ENCODE measurements around the gene LIX1L.

The LIX1L gene

DNA sequence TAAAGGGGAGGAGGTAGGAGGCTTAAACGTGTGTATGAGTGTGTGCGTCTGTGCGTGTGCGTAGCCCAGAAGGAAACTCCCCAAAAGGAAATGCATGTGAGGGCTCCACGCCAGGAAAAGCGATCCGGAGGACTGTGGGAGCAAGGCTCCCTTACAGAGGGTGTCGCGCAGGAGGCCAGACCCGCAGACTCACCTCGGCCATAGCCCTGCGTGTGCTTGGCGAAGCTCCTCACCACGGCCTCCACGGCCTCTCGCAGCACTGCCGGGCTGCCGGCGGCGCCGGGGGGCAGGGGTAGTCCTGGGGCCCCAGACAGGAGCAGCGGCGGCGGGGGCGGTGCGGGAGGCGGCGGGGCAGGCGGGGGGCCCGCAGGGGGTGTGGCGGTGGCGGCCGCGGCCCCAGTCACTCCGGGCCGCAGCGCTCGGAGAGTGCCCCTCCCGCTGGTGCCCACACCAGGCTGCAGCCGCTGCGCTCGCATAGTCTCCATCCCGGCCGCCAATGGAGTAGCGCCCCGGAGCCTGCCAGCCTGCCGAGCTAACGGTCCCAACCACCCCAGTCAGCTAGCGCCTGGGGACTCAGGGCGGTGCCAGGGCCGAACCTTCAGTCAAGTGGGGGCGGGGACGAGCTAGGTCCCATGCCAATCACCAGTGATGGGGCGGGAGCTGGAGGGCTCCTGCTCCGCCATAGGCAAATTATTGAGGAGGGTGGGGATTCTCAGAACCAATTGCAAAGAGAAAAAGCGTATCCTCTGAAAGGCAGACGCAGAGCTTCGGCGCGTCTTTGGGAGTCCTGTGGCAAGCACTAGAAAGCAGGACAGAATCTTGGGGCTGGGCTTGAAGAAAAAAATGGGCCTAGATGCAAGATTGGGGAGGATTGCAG lies at the start of gene LIX1L:
Gene LIX1L, minus strand, starts transcription at position 575 of the 877 bp plus-strand sequence. Its CDS starts 90 bp downstream, at position 485.
- Histone ChIP-seq H3K36me3 (ENCODE audit: control insufficient read depth, insufficient read depth, low read length, severe bottlenecking) (no peaks in the 10 kb centered on the region), H3K4me3 (ENCODE audit: low read length) (peak within 1 kb of the TSS; percentile 91), H3K27me3 (replicated peaks; ENCODE audit: control insufficient read depth, insufficient read depth, low read length) (no peaks in the 10 kb centered on the region), H3K4me1 (ENCODE audit: control insufficient read depth, insufficient read depth, low read length) (peaks cover 61% of the 10 kb centered on the region), H3K9ac (ENCODE audit: low read length) (peak within 1 kb of the TSS; percentile 91), H3K9me3 (ENCODE audit: control insufficient read depth, low read length) (no peaks in the 10 kb centered on the region)
- DNase-seq (ENCODE audit: low read depth), result peak; percentile 99

GRCh38 chr1:146001709-146002108 lies 43.9 kb upstream of the LIX1L start:
- Histone ChIP-seq H3K36me3 (ENCODE audit: control insufficient read depth, insufficient read depth, low read length, severe bottlenecking) (no peaks in the 10 kb centered on the region), H3K9me3 (ENCODE audit: control insufficient read depth, low read length) (no peaks in the 10 kb centered on the region), H3K27me3 (replicated peaks; ENCODE audit: control insufficient read depth, insufficient read depth, low read length) (no peaks in the 10 kb centered on the region), H3K4me3 (ENCODE audit: low read length) (peak overlapping the region; percentile 61), H3K4me1 (ENCODE audit: control insufficient read depth, insufficient read depth, low read length) (peaks cover 62% of the 10 kb centered on the region), H3K9ac (ENCODE audit: low read length) (peak overlapping the region; percentile 70)
- DNase-seq (ENCODE audit: low read depth), result no peak

GRCh38 chr1:145999321-146000024 lies 41.7 kb upstream of the LIX1L start:
- Histone ChIP-seq H3K4me1 (ENCODE audit: control insufficient read depth, insufficient read depth, low read length) (peaks cover 45% of the 10 kb centered on the region), H3K36me3 (ENCODE audit: control insufficient read depth, insufficient read depth, low read length, severe bottlenecking) (peaks cover 8% of the 10 kb centered on the region), H3K9me3 (ENCODE audit: control insufficient read depth, low read length) (no peaks in the 10 kb centered on the region), H3K9ac (ENCODE audit: low read length) (peak overlapping the region; percentile 78), H3K4me3 (ENCODE audit: low read length) (peak overlapping the region; percentile 60), H3K27me3 (replicated peaks; ENCODE audit: control insufficient read depth, insufficient read depth, low read length) (no peaks in the 10 kb centered on the region)
- no peak for DNase-seq (ENCODE audit: low read depth)

GRCh38 chr1:145997718-145998023 lies 39.9 kb upstream of the LIX1L start:
- peaks cover 56% of the 10 kb centered on the region for H3K4me1 ChIP-seq (ENCODE audit: control insufficient read depth, insufficient read depth, low read length)
- DNase-seq (ENCODE audit: low read depth), result no peak
- peak overlapping the region; percentile 89 for H3K4me3 ChIP-seq (ENCODE audit: low read length)
- peaks cover 26% of the 10 kb centered on the region for H3K36me3 ChIP-seq (ENCODE audit: control insufficient read depth, insufficient read depth, low read length, severe bottlenecking)
- H3K9me3 ChIP-seq (ENCODE audit: control insufficient read depth, low read length), result no peaks in the 10 kb centered on the region
- peak overlapping the region; percentile 95 for H3K9ac ChIP-seq (ENCODE audit: low read length)
- H3K27me3 ChIP-seq (replicated peaks; ENCODE audit: control insufficient read depth, insufficient read depth, low read length), result no peaks in the 10 kb centered on the region

DNA sequence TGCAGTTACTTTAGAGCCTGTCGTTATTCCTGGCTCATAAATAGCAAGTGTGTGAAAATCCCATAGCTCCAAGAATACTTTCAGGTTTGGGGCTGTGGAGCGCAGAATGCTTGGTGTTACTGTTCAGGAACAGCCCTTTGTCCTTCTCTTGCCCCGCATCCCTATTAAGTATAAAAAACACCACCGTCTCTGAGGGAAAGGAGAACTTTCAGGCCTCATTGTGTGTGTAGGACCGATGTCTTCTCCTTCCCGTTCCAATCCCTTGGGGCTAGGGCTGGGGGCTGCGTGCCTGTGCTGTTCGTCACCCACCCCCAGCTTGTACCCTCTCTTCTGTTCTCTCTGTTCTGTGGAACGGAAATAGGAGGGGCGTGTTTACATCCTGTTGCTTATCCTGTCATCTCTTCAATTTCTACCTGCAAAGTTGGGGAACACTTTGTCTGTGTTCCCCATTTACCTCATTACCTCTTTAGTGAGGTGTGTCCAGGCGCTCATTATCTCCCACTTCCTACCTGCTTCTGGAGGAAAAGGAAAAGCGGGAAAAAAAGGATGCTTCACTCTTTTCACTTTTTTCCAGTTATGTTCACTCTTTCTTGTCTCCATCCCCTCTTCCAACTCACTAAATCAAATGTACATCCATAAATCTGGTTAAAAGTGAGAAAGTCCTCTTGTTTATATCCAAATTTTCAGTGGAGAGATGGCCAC lies 39.4 kb upstream of the LIX1L start:
- Histone ChIP-seq H3K4me1 (ENCODE audit: control insufficient read depth, insufficient read depth, low read length) (peaks cover 60% of the 10 kb centered on the region), H3K9me3 (ENCODE audit: control insufficient read depth, low read length) (no peaks in the 10 kb centered on the region), H3K9ac (ENCODE audit: low read length) (peak overlapping the region; percentile 95), H3K4me3 (ENCODE audit: low read length) (peak overlapping the region; percentile 89), H3K27me3 (replicated peaks; ENCODE audit: control insufficient read depth, insufficient read depth, low read length) (no peaks in the 10 kb centered on the region), H3K36me3 (ENCODE audit: control insufficient read depth, insufficient read depth, low read length, severe bottlenecking) (peaks cover 31% of the 10 kb centered on the region)
- peak; percentile 48 for DNase-seq (ENCODE audit: low read depth)

- DNase-seq (ENCODE audit: low read depth), result peak; percentile 100
- peaks cover 60% of the 10 kb centered on the region for H3K4me1 ChIP-seq (ENCODE audit: control insufficient read depth, insufficient read depth, low read length)
- H3K9me3 ChIP-seq (ENCODE audit: control insufficient read depth, low read length), result no peaks in the 10 kb centered on the region
- peak within 1 kb of the TSS; percentile 95 for H3K9ac ChIP-seq (ENCODE audit: low read length)
- H3K36me3 ChIP-seq (ENCODE audit: control insufficient read depth, insufficient read depth, low read length, severe bottlenecking), result peaks cover 35% of the 10 kb centered on the region
- peak within 1 kb of the TSS; percentile 89 for H3K4me3 ChIP-seq (ENCODE audit: low read length)
- H3K27me3 ChIP-seq (replicated peaks; ENCODE audit: control insufficient read depth, insufficient read depth, low read length), result no peaks in the 10 kb centered on the region
These were observed 38.7 kb upstream of the LIX1L start, which contains the start of gene TXNIP for GRCh38 chr1:145996433-145997015. Gene TXNIP, minus strand, starts transcription at chr1:145996579. Its CDS starts 313 bp downstream, at chr1:145996266.

DNA sequence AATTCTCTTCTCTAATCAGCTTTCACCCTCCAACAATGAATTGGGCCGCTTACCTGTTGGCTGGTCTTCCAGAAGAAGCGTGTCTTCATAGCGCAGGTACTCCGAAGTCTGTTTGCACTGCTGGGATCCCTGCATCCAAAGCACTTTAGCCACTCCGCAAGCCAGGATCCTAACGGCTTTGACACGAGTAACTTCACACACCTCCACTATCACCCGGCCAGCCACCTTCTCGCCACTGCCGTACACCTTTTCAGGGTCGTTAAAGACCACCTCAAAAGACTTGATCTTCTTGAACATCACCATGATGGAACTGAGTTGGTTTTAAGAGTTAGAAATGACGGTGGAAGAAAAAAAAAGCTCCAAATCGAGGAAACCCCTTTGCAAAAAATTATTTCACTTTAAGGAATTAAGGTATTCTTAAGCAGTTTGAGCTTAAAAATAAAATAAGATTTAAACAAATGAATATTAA lies 38.2 kb upstream of the LIX1L start:
- Histone ChIP-seq H3K36me3 (ENCODE audit: control insufficient read depth, insufficient read depth, low read length, severe bottlenecking) (peaks cover 35% of the 10 kb centered on the region), H3K27me3 (replicated peaks; ENCODE audit: control insufficient read depth, insufficient read depth, low read length) (no peaks in the 10 kb centered on the region), H3K4me1 (ENCODE audit: control insufficient read depth, insufficient read depth, low read length) (peaks cover 58% of the 10 kb centered on the region), H3K9ac (ENCODE audit: low read length) (peak overlapping the region; percentile 95), H3K9me3 (ENCODE audit: control insufficient read depth, low read length) (no peaks in the 10 kb centered on the region), H3K4me3 (ENCODE audit: low read length) (peak overlapping the region; percentile 89)
- no peak for DNase-seq (ENCODE audit: low read depth)

DNA sequence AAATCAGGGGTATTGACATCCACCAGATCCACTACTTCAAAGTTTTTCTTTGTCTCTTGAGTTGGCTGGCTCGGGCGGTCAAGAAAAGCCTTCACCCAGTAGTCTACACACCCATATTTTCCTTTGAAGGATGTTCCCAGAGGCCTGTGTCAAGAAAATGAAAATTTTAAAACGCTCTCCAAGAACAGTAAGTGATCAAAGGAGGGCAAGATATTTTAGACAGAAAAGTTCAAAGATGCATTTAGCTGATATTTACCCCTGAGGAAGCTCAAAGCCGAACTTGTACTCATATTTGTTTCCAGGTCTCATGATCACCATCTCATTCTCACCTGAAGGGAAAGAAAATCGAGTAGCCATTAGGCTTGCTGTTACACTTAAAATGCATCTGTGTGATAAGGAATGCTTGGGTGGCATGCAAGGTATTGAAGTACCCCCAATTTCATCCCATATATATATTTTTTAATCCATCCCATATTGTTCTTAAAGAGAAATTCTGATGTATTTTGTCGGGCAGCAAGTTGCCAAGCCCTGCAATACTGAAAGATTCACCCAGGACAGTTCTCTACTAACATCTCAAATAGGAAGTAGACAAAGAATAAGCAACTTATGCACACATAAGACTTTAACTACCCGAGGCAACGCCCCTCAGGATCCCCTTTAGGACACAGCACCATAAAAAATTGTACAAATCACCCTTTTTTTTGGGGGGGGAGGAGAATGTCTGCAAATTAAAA lies 37.5 kb upstream of the LIX1L start:
- Histone ChIP-seq H3K36me3 (ENCODE audit: control insufficient read depth, insufficient read depth, low read length, severe bottlenecking) (peaks cover 35% of the 10 kb centered on the region), H3K4me3 (ENCODE audit: low read length) (peak overlapping the region; percentile 89), H3K9me3 (ENCODE audit: control insufficient read depth, low read length) (no peaks in the 10 kb centered on the region), H3K4me1 (ENCODE audit: control insufficient read depth, insufficient read depth, low read length) (peaks cover 62% of the 10 kb centered on the region), H3K27me3 (replicated peaks; ENCODE audit: control insufficient read depth, insufficient read depth, low read length) (no peaks in the 10 kb centered on the region), H3K9ac (ENCODE audit: low read length) (peak overlapping the region; percentile 95)
- DNase-seq (ENCODE audit: low read depth), result no peak

GRCh38 chr1:145994391-145995120 lies 36.7 kb upstream of the LIX1L start:
- Histone ChIP-seq H3K36me3 (ENCODE audit: control insufficient read depth, insufficient read depth, low read length, severe bottlenecking) (peaks cover 35% of the 10 kb centered on the region), H3K9ac (ENCODE audit: low read length) (peak overlapping the region; percentile 95), H3K27me3 (replicated peaks; ENCODE audit: control insufficient read depth, insufficient read depth, low read length) (no peaks in the 10 kb centered on the region), H3K9me3 (ENCODE audit: control insufficient read depth, low read length) (no peaks in the 10 kb centered on the region), H3K4me1 (ENCODE audit: control insufficient read depth, insufficient read depth, low read length) (peaks cover 58% of the 10 kb centered on the region), H3K4me3 (ENCODE audit: low read length) (peak overlapping the region; percentile 89)
- no peak for DNase-seq (ENCODE audit: low read depth)

Data from adipocyte (in vitro differentiated cells).